ENCODE results near the gene OR1Q1.

Gene OR1Q1

DNA sequence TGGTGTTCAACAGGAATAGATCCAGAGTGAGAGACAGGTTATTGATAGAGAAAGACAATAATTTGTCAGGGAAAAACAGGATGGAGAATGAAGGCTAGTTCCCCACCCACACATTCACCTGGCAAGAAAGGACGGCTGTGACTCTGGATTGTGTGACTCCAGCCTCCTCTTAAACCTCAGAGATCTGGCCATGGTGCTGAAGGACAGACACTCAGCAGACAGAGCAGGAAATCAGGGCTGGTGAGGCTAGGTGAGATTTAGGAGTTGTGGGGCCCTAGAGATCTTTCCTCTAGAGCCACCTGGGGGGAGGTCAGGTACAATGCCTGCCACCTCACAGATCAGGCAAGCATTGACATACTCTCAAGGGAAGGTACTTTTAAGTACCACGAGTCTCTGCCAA, 27.7 kb downstream of the OR1Q1 start:
- H3K27me3 ChIP-seq, result no peaks in the 10 kb centered on the region
- no peak overlapping the region for H3K27ac ChIP-seq
- no peaks in the 10 kb centered on the region for H3K4me1 ChIP-seq
- TF ChIP-seq Cebpa-rat (IDR thresholded peaks at IDR 0.05), result no peak
- H3K9me3 ChIP-seq (replicated peaks in 1 of 11), result peaks cover 0 to 13% (median 7%) of the 10 kb centered on the region in 11 experiments; a peak in 7 of 22 replicates
- H3K4me3 ChIP-seq, result no peak overlapping the region
- H4K20me1 ChIP-seq, result no peaks in the 10 kb centered on the region; a peak in 1 of 22 replicates
- no peak overlapping the region for H3K4me2 ChIP-seq
- H3K36me3 ChIP-seq, result no peaks in the 10 kb centered on the region
- no peak overlapping the region for H3K9ac ChIP-seq

DNA sequence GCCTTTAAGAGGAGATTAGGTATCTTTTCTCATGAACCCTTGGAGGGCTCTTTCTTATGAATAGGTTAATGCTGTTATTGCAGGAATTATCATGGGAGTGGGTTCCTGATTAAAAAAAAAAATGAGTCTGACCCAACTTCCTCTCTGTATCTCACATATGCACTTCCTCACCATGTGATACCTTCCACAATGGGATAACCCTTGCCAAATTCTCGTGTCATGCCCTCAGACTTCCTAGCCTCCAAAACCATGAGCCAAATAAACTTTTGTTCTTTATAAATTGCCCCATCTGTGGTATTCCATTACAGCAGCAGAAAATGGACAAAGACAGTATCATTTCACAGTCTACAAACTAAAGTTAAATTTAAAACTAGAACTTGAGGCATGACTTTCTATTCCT, 41.8 kb downstream of the OR1Q1 start:
- H3K4me1 ChIP-seq, result no peaks in the 10 kb centered on the region
- H3K27ac ChIP-seq, result no peak overlapping the region
- H3K9me3 ChIP-seq (replicated peaks in 1 of 11), result no peaks in the 10 kb centered on the region
- no peak overlapping the region for H3K9ac ChIP-seq
- H3K4me2 ChIP-seq, result no peak overlapping the region
- H3K4me3 ChIP-seq, result no peak overlapping the region
- no peaks in the 10 kb centered on the region for H3K27me3 ChIP-seq
- TF ChIP-seq Cebpa-rat (IDR thresholded peaks at IDR 0.05), result no peak
- H4K20me1 ChIP-seq, result no peaks in the 10 kb centered on the region
- no peaks in the 10 kb centered on the region for H3K36me3 ChIP-seq

DNA sequence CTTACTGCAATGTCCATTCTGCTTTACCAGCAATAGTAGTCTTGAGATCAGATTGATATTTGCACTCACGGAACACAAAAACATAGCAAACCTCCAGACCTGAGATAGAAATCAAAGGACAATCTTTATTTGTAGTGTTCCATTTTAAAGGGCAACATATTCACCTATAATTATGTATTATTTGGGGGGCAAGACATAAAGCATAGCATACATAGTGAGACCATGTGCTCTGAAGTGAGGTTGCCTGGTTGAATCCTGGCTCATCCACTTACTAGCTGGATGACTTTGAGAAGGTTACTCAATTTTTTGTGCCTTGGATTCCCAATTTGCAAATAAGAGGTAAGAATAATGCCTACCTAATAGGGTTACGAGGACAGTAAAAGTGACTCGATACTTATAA, 43.0 kb downstream of the OR1Q1 start, which contains the start of gene OR1B1:
OR1B1 (minus strand) TSS at position 101 of the 400 bp plus-strand sequence.
- Histone ChIP-seq H3K4me3 (no peak within 1 kb of the TSS), H3K27me3 (no peaks in the 10 kb centered on the region), H3K27ac (no peak within 1 kb of the TSS), H3K4me1 (no peaks in the 10 kb centered on the region), H3K9me3 (replicated peaks in 1 of 11) (no peaks in the 10 kb centered on the region), H3K36me3 (no peaks in the 10 kb centered on the region), H3K9ac (no peak within 1 kb of the TSS), H4K20me1 (no peaks in the 10 kb centered on the region), H3K4me2 (no peak within 1 kb of the TSS)
- no peak for TF ChIP-seq Cebpa-rat (IDR thresholded peaks at IDR 0.05)

DNA sequence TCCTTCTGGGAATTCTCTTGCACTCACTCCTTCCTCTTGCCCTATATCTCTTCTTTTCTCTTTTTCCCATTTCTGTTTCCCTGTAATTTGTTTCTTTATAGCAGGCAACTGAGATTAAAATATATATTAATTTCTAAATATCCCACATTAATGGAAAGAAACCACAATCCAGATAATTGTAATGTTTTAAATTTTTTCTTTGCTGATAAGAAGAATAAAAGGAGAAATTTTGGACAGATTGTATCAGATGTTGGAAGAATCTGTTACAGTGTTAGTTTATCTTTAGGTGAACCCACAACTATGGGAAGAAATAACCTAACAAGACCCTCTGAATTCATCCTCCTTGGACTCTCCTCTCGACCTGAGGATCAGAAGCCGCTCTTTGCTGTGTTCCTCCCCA, 46.9 kb downstream of the OR1Q1 start, which contains the start of gene OR1L1:
OR1L1 (plus strand) TSS at position 301 of the 400 bp plus-strand sequence; CDS start at position 301, 0 bp downstream.
- Histone ChIP-seq H4K20me1 (no peaks in the 10 kb centered on the region), H3K36me3 (no peaks in the 10 kb centered on the region), H3K4me3 (no peak within 1 kb of the TSS), H3K27me3 (no peaks in the 10 kb centered on the region), H3K4me1 (peaks cover 0 to 26% (median 0%) of the 10 kb centered on the region in 10 experiments; a peak in 3 of 20 replicates), H3K27ac (no peak within 1 kb of the TSS), H3K9ac (no peak within 1 kb of the TSS), H3K9me3 (replicated peaks in 1 of 11) (peaks cover 0 to 3% (median 0%) of the 10 kb centered on the region in 11 experiments; a peak in 2 of 22 replicates), H3K4me2 (no peak within 1 kb of the TSS)
- TF ChIP-seq Cebpa-rat (IDR thresholded peaks at IDR 0.05), result no peak
